ENCODE measurements around the gene RPN2. TPM values are rescaled to one million over a fixed set of nuclear protein-coding genes. Genes with fewer than 3 reads are reported as not detected.

RPN2 gene
- total RNA-seq, 1 experiment from 2014 or later: 283 TPM

DNA sequence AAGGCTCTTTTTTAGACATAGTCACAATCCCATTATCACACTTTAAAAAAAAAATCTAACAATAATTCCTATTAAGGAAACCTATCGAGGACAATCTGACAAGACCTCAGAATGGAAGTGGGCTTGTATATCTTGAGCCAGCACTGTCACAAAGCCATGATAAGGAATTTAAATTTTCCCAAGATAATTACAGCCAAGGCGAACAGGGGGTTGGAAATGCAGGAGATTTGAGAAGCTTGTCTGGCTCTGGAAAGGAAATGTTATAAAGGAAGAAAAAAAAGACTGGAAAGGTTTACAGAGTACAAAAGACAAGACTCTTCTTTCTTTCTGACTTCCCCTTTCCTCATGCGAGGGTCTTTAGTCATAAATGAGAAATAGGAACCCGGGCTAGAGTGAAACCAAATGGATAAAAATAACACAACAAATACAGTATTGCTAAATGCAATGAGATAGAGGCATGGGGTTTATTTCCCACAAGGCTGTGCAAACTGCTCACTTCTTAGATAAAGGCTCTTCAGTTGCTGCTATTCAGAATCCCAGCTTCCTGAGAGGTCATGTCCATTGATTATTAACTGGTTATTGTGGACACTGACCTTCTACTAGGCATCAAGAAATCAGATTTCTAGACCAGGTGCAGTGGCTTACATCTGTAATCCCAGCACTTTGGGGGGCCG is 95.9 kb downstream of the RPN2 start:
- Histone ChIP-seq H3K9ac (ENCODE audit: low read length) (peak overlapping the region; percentile 47), H4K20me1 (ENCODE audit: insufficient read depth, low read depth, low read length) (no peaks in the 10 kb centered on the region), H3K27ac (ENCODE audit: low read length) (peak overlapping the region; percentile 75), H3K79me2 (ENCODE audit: low read length) (no peaks in the 10 kb centered on the region), H3K27me3 (ENCODE audit: low read length) (no peaks in the 10 kb centered on the region), H3K36me3 (ENCODE audit: insufficient read depth, low read length) (no peaks in the 10 kb centered on the region), H2AFZ (ENCODE audit: low read length) (peak overlapping the region; percentile 88), H3K4me2 (ENCODE audit: low read depth, low read length, poor library complexity, severe bottlenecking) (peak overlapping the region; percentile 62), H3K4me1 (ENCODE audit: low read length) (peaks cover 38% of the 10 kb centered on the region), H3K9me3 (ENCODE audit: low read length) (no peaks in the 10 kb centered on the region), H3K4me3 (ENCODE audit: low read length) (0 out of 2 replicates have a peak overlapping the region, but pooled peaks have one; percentile 16), H3K9me2 (replicated peaks; ENCODE audit: insufficient read depth, low read length) (no peaks in the 10 kb centered on the region)
- peak; percentile 75 for DNase-seq

DNA sequence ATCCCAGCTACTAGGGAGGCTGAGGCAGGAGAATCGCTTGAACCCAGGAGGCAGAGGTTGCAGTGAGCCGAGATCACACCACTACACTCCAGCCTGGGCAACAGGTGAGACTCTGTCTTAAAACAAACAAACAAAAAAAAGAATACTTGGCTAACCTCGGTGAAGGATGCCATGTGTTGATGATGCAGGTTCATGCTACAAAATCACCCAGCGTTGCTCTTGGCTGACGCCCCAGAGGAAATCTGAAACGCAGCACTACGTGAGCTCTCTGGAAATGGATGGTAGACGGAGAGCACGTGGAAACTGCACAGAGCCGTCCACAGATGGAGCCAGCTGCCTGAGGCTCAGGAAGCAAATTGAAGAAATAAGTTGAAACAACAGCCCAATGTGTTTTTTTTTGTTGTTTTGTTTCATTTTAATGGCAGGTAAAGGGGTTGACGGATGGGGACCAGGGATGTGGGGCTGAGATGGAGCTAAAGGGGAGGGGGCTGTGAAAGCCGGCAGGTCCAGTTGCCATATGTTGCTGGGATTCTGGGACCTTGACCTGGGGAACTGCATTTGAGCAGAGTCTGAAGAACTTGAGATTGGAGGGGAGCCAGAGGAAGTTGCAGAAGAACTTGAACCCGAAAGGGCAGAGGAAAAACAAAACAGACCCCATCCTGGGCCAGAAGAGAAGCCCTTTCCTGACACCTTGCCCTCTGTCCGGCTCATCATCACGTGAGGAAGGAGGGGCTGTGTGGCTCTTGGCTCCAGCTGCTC is 97.5 kb downstream of the RPN2 start:
- no peaks in the 10 kb centered on the region for H3K27me3 ChIP-seq (ENCODE audit: low read length)
- H3K4me1 ChIP-seq (ENCODE audit: low read length): peaks cover 26% of the 10 kb centered on the region
- H2AFZ ChIP-seq (ENCODE audit: low read length): peak overlapping the region; percentile 87; the same call in 1 of the 2 replicates
- peak overlapping the region; percentile 33 for H3K27ac ChIP-seq (ENCODE audit: low read length)
- no peaks in the 10 kb centered on the region for H3K79me2 ChIP-seq (ENCODE audit: low read length)
- H3K4me3 ChIP-seq (ENCODE audit: low read length): no peak overlapping the region
- H3K36me3 ChIP-seq (ENCODE audit: insufficient read depth, low read length): no peaks in the 10 kb centered on the region
- no peaks in the 10 kb centered on the region for H4K20me1 ChIP-seq (ENCODE audit: insufficient read depth, low read depth, low read length)
- no peaks in the 10 kb centered on the region for H3K9me2 ChIP-seq (replicated peaks; ENCODE audit: insufficient read depth, low read length)
- no peaks in the 10 kb centered on the region for H3K9me3 ChIP-seq (ENCODE audit: low read length)
- DNase-seq: no peak
- peak overlapping the region; percentile 51 for H3K9ac ChIP-seq (ENCODE audit: low read length)
- H3K4me2 ChIP-seq (ENCODE audit: low read depth, low read length, poor library complexity, severe bottlenecking): peak overlapping the region; percentile 33

DNA sequence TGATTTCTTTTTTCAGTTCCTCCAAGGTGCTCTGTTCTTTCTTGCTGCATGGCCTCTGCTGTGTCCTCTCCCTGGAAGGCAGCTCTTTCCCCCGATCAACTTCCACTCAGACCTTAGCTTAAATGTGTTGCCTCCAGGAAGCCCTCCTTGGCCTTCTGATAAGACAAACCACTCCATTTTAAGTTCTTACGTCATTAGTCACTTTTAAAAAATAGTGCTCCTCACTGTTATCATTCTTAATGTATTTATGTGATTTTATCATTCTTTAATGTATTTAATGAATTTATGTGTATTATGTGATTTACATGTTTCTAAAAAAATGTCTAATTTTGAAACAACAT is 98.1 kb downstream of the RPN2 start:
- no peaks in the 10 kb centered on the region for H3K36me3 ChIP-seq (ENCODE audit: insufficient read depth, low read length)
- peak overlapping the region; percentile 87; the same call in 1 of the 2 replicates for H2AFZ ChIP-seq (ENCODE audit: low read length)
- peaks cover 26% of the 10 kb centered on the region for H3K4me1 ChIP-seq (ENCODE audit: low read length)
- H3K4me2 ChIP-seq (ENCODE audit: low read depth, low read length, poor library complexity, severe bottlenecking): peak overlapping the region; percentile 33
- H3K79me2 ChIP-seq (ENCODE audit: low read length): no peaks in the 10 kb centered on the region
- peak overlapping the region; percentile 14; the same call in 1 of the 2 replicates for H3K27ac ChIP-seq (ENCODE audit: low read length)
- no peaks in the 10 kb centered on the region for H3K9me3 ChIP-seq (ENCODE audit: low read length)
- H3K4me3 ChIP-seq (ENCODE audit: low read length): no peak overlapping the region
- no peaks in the 10 kb centered on the region for H4K20me1 ChIP-seq (ENCODE audit: insufficient read depth, low read depth, low read length)
- H3K27me3 ChIP-seq (ENCODE audit: low read length): no peaks in the 10 kb centered on the region
- H3K9me2 ChIP-seq (replicated peaks; ENCODE audit: insufficient read depth, low read length): no peaks in the 10 kb centered on the region
- H3K9ac ChIP-seq (ENCODE audit: low read length): peak overlapping the region; percentile 51
- DNase-seq: no peak

DNA sequence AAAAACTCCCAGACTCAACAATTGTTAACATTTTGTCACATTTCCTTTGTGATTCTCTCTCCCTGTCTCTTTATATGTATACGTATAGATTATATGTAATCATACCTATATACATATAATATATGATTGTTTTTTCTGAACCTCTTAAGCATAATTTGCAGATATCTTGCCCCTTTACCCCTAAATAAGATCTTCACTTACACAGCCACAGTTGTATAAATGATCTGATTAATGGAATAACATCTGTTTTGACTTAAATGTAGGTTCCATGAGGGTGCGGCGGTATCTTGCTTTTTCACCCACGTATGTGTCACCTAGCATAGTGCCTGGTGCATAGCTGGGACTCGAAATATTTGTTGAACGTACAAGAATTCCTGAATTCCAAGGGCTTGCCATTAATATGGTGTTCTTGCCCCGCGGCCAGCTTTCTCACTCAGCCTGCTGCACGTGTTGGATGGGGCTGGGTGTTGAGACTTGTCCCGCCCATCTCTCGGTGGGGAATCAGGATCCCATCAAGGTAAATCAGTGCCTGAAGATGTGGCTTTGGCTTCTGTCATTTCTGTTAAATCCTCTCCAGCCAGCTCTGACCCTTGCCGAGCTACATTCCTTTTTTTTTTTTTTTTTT is 99.9 kb downstream of the RPN2 start:
- no peaks in the 10 kb centered on the region for H3K36me3 ChIP-seq (ENCODE audit: insufficient read depth, low read length)
- no peak for DNase-seq
- H3K4me1 ChIP-seq (ENCODE audit: low read length): peaks cover 26% of the 10 kb centered on the region
- H3K4me3 ChIP-seq (ENCODE audit: low read length): no peak overlapping the region
- no peak overlapping the region for H3K9ac ChIP-seq (ENCODE audit: low read length)
- H3K27me3 ChIP-seq (ENCODE audit: low read length): no peaks in the 10 kb centered on the region
- no peak overlapping the region for H3K27ac ChIP-seq (ENCODE audit: low read length)
- no peaks in the 10 kb centered on the region for H3K9me3 ChIP-seq (ENCODE audit: low read length)
- H3K4me2 ChIP-seq (ENCODE audit: low read depth, low read length, poor library complexity, severe bottlenecking): no peak overlapping the region
- H2AFZ ChIP-seq (ENCODE audit: low read length): no peak overlapping the region
- H3K79me2 ChIP-seq (ENCODE audit: low read length): no peaks in the 10 kb centered on the region
- H3K9me2 ChIP-seq (replicated peaks; ENCODE audit: insufficient read depth, low read length): no peaks in the 10 kb centered on the region
- H4K20me1 ChIP-seq (ENCODE audit: insufficient read depth, low read depth, low read length): no peaks in the 10 kb centered on the region

DNA sequence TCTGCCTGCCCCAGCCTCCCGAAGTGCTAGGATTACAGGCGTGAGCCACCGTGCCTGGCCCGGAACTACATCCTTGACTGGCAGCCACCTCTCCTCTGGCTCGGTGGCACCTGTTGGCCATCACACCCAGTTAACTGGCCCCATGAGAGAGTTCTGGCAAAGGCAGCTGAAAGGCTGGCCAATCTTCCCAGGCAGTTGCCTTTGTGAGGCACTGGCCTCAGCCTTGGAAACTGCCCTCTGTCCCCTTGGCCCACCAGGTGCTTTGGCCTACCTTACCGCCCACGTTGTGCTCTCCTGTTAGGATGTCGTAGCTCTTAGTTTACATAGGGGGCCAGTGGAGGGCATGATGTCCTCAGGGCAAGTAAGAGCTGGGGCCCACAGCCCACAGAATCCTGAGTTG is 100.7 kb downstream of the RPN2 start:
- no peaks in the 10 kb centered on the region for H4K20me1 ChIP-seq (ENCODE audit: insufficient read depth, low read depth, low read length)
- no peak overlapping the region for H3K9ac ChIP-seq (ENCODE audit: low read length)
- no peaks in the 10 kb centered on the region for H3K9me3 ChIP-seq (ENCODE audit: low read length)
- no peak overlapping the region for H3K4me2 ChIP-seq (ENCODE audit: low read depth, low read length, poor library complexity, severe bottlenecking)
- peak overlapping the region; percentile 34; the same call in 1 of the 2 replicates for H2AFZ ChIP-seq (ENCODE audit: low read length)
- H3K4me3 ChIP-seq (ENCODE audit: low read length): no peak overlapping the region
- no peaks in the 10 kb centered on the region for H3K36me3 ChIP-seq (ENCODE audit: insufficient read depth, low read length)
- no peaks in the 10 kb centered on the region for H3K9me2 ChIP-seq (replicated peaks; ENCODE audit: insufficient read depth, low read length)
- peaks cover 22% of the 10 kb centered on the region for H3K4me1 ChIP-seq (ENCODE audit: low read length)
- H3K27ac ChIP-seq (ENCODE audit: low read length): no peak overlapping the region
- H3K27me3 ChIP-seq (ENCODE audit: low read length): no peaks in the 10 kb centered on the region
- H3K79me2 ChIP-seq (ENCODE audit: low read length): no peaks in the 10 kb centered on the region
- no peak for DNase-seq

DNA sequence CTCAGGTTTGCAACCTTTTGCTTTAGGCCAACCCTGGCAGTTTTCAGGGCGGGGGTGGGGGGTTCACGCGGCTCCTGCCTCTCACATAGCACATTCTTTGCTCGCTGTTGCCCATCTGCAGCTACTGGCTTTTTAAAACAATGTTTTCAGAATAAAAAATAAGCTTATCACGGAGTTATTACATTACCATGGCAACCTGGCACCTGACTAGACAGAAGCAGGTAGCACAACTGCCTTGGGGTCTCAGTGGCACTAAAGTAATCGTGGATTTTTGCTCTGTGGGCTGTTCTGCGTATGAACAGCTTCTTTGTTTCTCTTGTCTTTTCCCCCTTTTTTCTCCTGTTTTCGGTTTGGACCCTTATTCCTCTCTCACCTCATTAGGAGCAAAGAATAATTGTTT is 101.3 kb downstream of the RPN2 start:
- Histone ChIP-seq H3K9ac (ENCODE audit: low read length) (no peak overlapping the region), H3K36me3 (ENCODE audit: insufficient read depth, low read length) (no peaks in the 10 kb centered on the region)
- DNase-seq: no peak

DNA sequence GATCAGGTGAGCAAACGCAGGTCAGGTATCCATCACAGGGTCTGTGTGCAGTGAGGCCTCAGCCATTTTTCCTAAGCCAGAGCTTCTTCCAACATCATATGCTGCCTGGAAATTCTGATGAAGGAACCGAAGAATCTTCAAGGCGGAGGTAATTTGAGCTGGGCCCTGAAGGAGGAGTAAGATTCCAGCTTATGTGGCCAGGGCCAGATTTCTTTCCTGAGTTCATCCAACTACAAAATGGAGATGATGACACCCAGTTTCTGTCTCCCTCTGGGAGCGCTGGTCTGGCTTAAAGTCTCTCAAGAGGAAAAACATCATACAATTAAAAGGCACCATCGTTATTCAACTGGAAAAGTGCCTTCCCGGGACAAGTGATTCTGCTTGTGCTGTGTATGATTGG is 103.4 kb downstream of the RPN2 start:
- no peak for DNase-seq
- Histone ChIP-seq H4K20me1 (ENCODE audit: insufficient read depth, low read depth, low read length) (no peaks in the 10 kb centered on the region), H3K4me1 (ENCODE audit: low read length) (peaks cover under 1% of the 10 kb centered on the region), H3K9me3 (ENCODE audit: low read length) (no peaks in the 10 kb centered on the region), H3K9ac (ENCODE audit: low read length) (no peak overlapping the region), H3K36me3 (ENCODE audit: insufficient read depth, low read length) (no peaks in the 10 kb centered on the region), H3K4me3 (ENCODE audit: low read length) (no peak overlapping the region), H3K27me3 (ENCODE audit: low read length) (no peaks in the 10 kb centered on the region), H3K4me2 (ENCODE audit: low read depth, low read length, poor library complexity, severe bottlenecking) (no peak overlapping the region), H2AFZ (ENCODE audit: low read length) (no peak overlapping the region), H3K79me2 (ENCODE audit: low read length) (no peaks in the 10 kb centered on the region), H3K9me2 (replicated peaks; ENCODE audit: insufficient read depth, low read length) (no peaks in the 10 kb centered on the region), H3K27ac (ENCODE audit: low read length) (no peak overlapping the region)

More for the DNA sequence above, 101.3 kb downstream of the RPN2 start:
- H3K4me2 ChIP-seq (ENCODE audit: low read depth, low read length, poor library complexity, severe bottlenecking): no peak overlapping the region
- H3K9me2 ChIP-seq (replicated peaks; ENCODE audit: insufficient read depth, low read length): no peaks in the 10 kb centered on the region
- H3K4me1 ChIP-seq (ENCODE audit: low read length): peaks cover 16% of the 10 kb centered on the region
- H3K4me3 ChIP-seq (ENCODE audit: low read length): no peak overlapping the region
- H3K79me2 ChIP-seq (ENCODE audit: low read length): no peaks in the 10 kb centered on the region
- no peak overlapping the region for H3K27ac ChIP-seq (ENCODE audit: low read length)
- H2AFZ ChIP-seq (ENCODE audit: low read length): peak overlapping the region; percentile 34; the same call in 1 of the 2 replicates
- H3K9me3 ChIP-seq (ENCODE audit: low read length): no peaks in the 10 kb centered on the region
- H4K20me1 ChIP-seq (ENCODE audit: insufficient read depth, low read depth, low read length): no peaks in the 10 kb centered on the region
- no peaks in the 10 kb centered on the region for H3K27me3 ChIP-seq (ENCODE audit: low read length)

DNA sequence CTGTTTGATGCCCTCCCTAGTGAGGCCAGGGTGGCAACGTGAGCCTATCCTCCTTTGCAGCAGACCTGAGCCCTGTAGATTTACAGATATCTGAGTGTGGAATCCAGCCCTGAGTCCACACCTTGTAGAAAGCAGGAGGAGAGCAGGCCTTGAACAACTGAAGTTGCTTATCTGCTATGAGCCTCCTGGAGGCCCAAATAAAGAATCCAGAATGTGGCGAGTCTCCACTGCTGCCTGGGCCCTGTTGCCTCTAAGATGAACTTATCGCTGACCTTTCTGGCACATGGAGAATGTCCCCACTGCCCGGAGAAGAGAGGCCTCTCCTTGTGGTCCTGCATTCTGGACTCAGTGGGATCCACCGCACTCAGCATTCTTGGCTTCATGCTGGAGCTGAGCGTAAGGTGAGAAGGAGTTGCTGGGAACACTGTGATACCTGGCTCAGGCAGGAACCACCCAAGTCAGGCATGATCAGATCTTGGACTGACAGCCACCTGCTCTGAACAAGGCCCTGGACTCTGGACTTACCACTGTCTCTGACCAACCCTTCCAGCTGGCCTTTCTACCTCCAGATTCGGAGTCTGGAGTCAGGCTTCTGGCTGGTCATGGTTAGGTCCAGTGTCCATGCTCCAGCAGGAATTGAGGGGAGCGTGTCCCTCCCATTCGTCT is 104.5 kb downstream of the RPN2 start:
- H3K9me2 ChIP-seq (replicated peaks; ENCODE audit: insufficient read depth, low read length): no peaks in the 10 kb centered on the region
- no peaks in the 10 kb centered on the region for H4K20me1 ChIP-seq (ENCODE audit: insufficient read depth, low read depth, low read length)
- H3K4me1 ChIP-seq (ENCODE audit: low read length): peaks cover 3% of the 10 kb centered on the region
- H3K27me3 ChIP-seq (ENCODE audit: low read length): no peaks in the 10 kb centered on the region
- no peak overlapping the region for H3K27ac ChIP-seq (ENCODE audit: low read length)
- H2AFZ ChIP-seq (ENCODE audit: low read length): no peak overlapping the region
- DNase-seq: no peak
- H3K4me3 ChIP-seq (ENCODE audit: low read length): no peak overlapping the region
- no peaks in the 10 kb centered on the region for H3K9me3 ChIP-seq (ENCODE audit: low read length)
- H3K9ac ChIP-seq (ENCODE audit: low read length): no peak overlapping the region
- no peaks in the 10 kb centered on the region for H3K36me3 ChIP-seq (ENCODE audit: insufficient read depth, low read length)
- no peaks in the 10 kb centered on the region for H3K79me2 ChIP-seq (ENCODE audit: low read length)
- H3K4me2 ChIP-seq (ENCODE audit: low read depth, low read length, poor library complexity, severe bottlenecking): no peak overlapping the region
